ENCODE data around the gene SLC24A4.

Gene SLC24A4

DNA sequence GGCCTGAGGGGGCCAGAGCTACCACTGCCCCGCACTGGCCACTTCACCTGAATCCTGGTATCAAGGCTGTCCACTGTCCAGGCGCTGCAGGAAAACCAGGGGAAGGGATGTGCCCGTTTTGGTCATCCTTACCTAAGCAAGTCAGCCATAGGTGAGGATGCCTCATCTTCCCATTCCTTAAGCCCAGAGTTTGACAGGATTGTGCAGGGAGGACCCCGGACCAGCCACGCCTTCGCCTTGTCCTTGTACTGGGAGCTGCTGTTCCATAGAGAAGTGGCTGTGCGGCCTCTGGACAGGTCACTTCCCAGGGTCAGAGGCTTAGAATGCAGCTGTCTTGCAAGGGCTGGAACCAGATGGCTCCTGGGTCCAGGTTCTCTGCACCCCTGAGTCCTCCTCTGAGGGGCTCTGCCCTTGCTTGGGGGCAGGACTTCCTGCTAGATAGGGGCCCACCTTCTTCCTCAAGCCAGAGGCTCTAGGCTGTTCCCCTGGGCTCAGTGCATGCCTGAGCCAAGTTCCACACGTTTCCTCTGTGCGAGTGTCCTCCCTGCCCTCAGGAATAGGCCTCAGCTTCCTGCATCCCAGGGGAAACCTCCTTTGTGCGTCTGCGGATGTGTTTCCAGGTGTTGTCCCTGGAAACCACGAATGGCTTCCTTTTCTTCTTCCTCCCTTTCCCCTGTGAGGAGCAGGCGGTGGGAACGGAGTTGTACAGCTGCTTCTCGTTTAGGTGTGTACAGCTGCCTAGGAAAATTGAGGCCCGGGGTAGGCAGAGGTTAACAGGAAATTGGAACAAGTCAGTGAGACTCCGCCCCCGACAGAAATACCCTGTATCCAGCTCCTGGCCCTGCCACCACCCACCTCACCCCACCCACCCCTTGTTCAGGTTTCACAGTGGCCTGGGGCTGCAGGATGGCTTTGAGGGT lies 136.3 kb downstream of the SLC24A4 start:
- DNase-seq (ENCODE audit: low spot score) = no peak

- no peak for DNase-seq (ENCODE audit: low spot score)
These were observed 137.0 kb downstream of the SLC24A4 start for GRCh38 chr14:92459950-92460421.

DNA sequence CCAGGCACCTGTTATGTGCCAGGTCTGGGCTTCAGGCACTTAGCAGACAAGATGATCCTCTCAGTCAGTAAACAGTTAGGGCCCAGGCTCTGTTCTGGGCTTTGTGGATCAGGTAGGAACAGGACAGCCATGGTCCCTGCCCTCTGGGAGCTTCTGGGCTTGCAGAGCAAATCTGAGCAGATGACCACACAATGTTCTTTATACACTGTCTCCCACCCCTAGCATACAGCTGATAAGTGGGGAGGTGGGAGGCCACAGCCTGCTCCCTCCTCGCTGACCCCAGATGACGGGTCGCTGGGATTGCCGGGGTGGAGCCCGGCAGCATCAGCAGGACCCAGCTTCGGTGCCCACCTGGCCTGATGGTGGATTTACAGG lies 137.6 kb downstream of the SLC24A4 start:
- no peak for DNase-seq (ENCODE audit: low spot score)

GRCh38 chr14:92460916-92461579 lies 138.1 kb downstream of the SLC24A4 start:
- DNase-seq (ENCODE audit: low spot score) = no peak

- DNase-seq (ENCODE audit: low spot score) = no peak
These were observed 138.9 kb downstream of the SLC24A4 start for GRCh38 chr14:92461891-92462290.

DNA sequence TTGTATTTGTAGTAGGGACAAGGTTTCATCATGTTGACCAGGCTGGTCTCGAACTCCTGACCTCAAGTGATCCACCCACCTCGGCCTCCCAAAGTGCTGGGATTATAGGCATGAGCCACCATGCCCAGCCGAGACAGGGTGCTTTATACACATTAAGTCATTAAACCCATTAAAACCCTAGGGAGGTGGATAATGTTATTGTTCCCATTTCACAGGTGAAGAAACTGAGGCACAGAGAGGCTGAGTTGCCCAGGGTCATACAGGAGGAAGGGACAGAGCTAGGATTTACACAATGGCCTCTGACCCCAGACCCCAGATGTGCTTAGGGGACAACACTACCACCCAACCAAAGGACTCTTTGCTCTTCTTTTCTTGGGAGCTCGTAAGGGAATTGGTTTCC lies 139.6 kb downstream of the SLC24A4 start:
- no peak for DNase-seq (ENCODE audit: low spot score)

DNA sequence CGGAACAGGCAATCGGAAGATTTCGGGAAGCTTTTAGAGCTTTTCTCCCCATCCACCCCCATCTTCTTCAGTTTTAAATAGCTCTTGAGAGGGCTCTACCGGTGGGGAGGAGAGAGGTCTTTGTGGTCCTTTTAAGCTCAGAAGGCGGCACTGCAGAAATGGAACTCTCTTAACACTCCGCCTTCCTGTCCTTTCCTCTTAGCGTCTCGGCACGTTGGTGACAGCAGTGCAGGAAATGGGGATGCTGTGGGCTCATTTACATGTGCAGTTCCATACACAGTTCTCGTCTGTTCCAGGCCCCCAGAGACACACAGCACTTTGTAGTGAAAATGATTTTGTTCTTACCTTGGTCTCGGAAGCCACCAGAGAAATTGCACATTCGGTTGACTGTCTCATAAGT lies 140.2 kb downstream of the SLC24A4 start:
- no peak for DNase-seq (ENCODE audit: low spot score)

DNA sequence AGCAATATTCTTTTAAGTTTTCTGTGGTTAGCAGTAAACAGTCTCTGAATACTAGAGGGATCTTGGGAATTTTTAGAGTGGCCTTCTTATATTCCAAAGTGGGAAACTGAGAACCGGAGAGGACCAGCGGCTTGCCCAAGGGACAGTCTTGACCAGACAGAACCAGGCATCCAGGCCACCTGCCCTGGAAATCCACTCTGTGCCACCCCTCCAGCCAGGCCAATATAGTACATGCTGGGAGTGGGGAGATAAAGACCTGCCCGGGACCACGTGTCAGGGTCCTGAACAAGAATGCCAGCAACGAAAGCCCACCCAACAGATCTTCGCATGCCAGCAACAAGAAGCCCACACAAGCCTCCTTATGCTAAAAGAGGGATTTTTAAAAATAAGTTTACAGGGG lies 141.2 kb downstream of the SLC24A4 start:
- DNase-seq (ENCODE audit: low spot score) = no peak

DNA sequence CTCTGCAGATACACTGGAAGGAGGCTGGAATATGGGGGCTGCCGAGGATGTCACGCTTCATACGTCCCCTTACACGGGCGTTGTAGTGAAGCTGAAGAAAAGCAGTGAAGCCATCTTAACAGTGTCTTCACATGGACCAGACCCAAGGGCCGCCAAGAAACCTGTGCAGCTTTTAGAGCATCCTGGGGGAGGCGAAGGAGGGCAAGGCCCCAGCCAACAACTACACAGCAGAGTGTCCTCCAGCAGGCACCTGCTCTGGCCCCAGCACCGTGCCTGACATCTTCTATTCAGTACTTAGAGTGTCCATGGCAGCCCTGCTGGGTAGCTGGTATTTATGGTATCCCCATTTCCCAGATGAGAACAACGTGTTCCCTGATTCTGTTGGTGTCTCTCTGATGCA lies 141.8 kb downstream of the SLC24A4 start:
- no peak for DNase-seq (ENCODE audit: low spot score)

DNA sequence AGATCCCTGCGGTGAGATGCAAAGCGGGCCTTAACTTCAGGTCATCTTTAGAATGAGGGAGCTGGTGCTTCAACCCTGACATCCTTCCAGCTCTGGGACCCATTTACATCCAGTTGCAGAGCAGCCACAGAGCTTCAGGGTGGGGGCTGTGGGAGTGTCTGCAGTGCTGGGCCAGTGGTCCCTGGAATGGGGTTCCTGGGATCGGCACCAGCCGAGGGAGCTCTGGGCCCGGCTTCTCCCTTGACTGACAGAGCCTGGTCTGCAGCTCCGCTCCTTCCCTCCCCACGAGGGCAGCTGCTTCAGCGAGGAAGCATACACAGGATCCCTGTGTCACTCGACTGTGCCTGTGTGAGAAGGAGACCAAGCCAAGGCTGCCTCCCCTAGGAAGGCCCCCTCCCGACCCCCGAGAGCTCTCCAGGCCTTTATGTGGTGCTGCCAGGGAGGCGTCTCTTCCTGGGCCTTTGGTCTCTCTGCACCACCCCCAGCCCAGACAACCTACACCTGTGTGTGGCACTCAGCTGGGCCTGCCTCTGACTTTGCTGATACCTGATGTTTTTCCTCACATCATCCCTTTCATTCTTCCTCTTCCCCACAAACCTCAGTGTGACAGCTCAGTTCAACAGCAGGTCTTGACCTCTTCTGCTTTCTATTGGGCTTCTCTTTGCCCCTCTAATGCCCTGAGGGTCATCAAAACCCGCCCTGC lies 142.5 kb downstream of the SLC24A4 start:
- no peak for DNase-seq (ENCODE audit: low spot score)

DNA sequence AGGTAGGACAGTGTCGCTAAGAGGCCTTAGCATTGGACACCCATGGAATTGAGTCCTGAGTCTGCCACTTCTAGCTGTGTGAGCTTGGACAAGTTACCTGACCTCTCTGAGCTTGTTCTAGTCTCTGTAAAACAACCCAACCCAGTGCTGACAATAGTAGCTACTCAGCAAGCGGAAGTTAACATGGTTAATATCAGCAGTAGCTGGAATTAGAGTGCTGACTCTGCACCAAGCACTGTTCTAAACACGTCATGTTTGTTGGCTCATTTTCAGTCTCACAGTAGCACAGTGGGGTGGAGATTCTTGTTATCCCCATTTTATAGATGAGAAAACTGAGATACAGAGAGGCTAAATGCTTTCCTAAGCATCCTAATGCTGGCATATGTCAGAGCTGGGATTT lies 143.1 kb downstream of the SLC24A4 start:
- no peak for DNase-seq (ENCODE audit: low spot score)

GRCh38 chr14:92469515-92469914 lies 146.6 kb downstream of the SLC24A4 start:
- DNase-seq (ENCODE audit: low spot score) = no peak

GRCh38 chr14:92470215-92470614 lies 147.2 kb downstream of the SLC24A4 start:
- DNase-seq (ENCODE audit: low spot score) = no peak

- DNase-seq (ENCODE audit: low spot score) = no peak
These were observed 147.8 kb downstream of the SLC24A4 start for GRCh38 chr14:92470811-92471210.

DNA sequence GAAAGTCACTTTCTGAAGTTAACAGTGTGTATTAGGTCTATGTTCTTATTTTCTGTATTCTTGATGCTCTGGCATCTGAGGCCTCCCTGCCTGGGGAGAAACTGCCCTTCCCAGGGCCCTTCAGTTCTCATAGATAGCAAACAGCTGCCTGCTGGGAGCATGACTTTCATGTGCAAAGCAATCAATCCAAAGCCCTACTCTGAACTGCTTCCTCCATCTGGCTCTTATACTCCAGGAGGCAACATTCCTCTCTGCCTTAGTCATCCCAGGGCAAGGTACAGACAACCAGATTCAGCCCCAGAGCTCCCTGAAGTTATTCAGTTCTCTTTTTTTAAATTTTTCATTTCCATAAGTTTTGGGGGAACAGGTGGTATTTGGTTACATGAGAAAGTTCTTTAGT lies 149.0 kb downstream of the SLC24A4 start:
- no peak for DNase-seq (ENCODE audit: low spot score)

DNA sequence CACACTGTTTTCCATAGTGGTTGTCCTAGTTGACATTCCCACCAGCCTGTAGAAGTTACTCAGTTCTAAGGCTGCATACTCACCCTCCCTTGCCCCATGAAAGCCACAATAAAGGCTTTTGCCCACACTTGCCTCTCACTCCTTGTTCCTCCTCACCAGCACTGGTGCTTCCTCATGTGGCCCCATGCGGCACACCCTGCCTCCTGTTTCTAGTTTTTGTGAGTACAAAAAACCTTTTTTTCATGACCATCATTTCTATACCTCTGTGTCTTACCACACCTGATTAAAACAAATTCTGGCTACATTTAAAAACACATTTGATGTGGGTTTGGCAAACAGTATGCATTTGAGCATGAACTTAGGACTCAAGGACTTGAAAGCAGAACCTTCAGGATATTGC lies 149.9 kb downstream of the SLC24A4 start:
- no peak for DNase-seq (ENCODE audit: low spot score)

- DNase-seq (ENCODE audit: low spot score) = no peak
These were observed 150.4 kb downstream of the SLC24A4 start for GRCh38 chr14:92473261-92473968.

DNA sequence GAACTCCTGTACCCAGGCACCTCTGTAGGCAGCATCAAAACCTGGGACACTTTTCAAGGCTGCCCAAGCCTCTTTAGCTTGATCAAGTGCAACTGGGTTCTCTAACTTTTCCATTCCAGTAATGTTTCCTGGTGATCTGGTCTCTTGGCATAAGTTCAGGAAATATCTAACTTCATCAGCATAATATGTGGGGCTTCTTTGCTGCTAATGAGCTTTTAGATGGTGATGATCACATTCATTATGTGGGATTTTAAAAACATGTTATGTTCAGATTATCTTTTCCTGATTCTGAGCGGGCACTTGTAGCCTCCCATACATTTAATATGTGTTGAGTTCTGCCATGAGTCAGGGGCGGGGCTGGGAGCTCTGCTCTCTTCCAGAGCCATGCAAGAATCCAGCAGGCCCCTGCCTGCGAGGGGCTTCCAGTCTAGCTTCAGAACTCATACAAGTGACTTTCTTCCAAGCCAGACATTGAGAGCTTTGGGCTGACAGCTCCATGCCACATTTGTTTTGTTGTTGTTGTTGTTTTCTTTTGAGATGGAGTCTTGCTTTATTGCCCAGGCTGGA lies 151.1 kb downstream of the SLC24A4 start:
- no peak for DNase-seq (ENCODE audit: low spot score)

GRCh38 chr14:92475037-92475436 lies 152.1 kb downstream of the SLC24A4 start:
- DNase-seq (ENCODE audit: low spot score) = no peak

- no peak for DNase-seq (ENCODE audit: low spot score)
These were observed 152.7 kb downstream of the SLC24A4 start for GRCh38 chr14:92475451-92476187.

- no peak for DNase-seq (ENCODE audit: low spot score)
These were observed 157.9 kb downstream of the SLC24A4 start for GRCh38 chr14:92480856-92481255.

Measured in germinal center (tissue), 1 donor.